HepG2 (cell line): ENCODE measurements around the gene RBFOX1. TPM values are rescaled to one million over a fixed set of nuclear protein-coding genes. Genes with fewer than 3 reads are reported as not detected.
A peak's percentile ranks its signal among the peaks of the same experiment; 100 is the strongest.

Source experiments
- ATAC-seq: fragments of 200-7000 bp; cut with Tn5 transposase; 3 replicates; pipeline ENCODE4 v1.9.1; 2020; ENCODE audit warnings: mild to moderate bottlenecking, moderate library complexity
- BruUV-seq: library from RNA; stranded (reverse); fragments of 400-500 nt; replicated peaks from 2 replicates; lab custom pipeline; 2021; lab: Mats Ljungman, UMichigan
- CTCF ChIA-PET: fragments of 300-600 bp; formaldehyde crosslinking; extraction: SDS; loops from one replicate; lab custom pipeline; 2021; ENCODE audit warnings: low total read pairs, inconsistent platforms, low intra/inter-chr PET ratio; lab: Yijun Ruan, JAX
- POLR2A ChIA-PET: fragments of 350-600 bp; sonication (Branson Sonifier 250); formaldehyde crosslinking; loops from one replicate; lab custom pipeline; 2020; ENCODE audit warnings: antibody characterized with exemption, inconsistent platforms; lab: Yijun Ruan, JAX
- DNase-seq: peaks from one replicate; pipeline ENCODE4 v3.0.0-alpha.2; 2015; ENCODE audit warnings: low spot score
- FAIRE-seq: peaks from 3 replicates; lab custom pipeline; 2011; peaks lifted over from hg19 to GRCh38; lab: Jason Lieb, UNC
- H2AFZ ChIP-seq: one replicate; pipeline ENCODE4 v1.6.1; 2011; ENCODE audit warnings: low read length, inconsistent platforms
- H3K27ac ChIP-seq: fragments of 300-600 bp; 3 replicates; pipeline ENCODE4 v1.8.0; 2011; ENCODE audit warnings: mixed run types, mild to moderate bottlenecking, mixed read lengths, low read length, inconsistent platforms; ENCODE audit not compliant: insufficient read depth; ENCODE audit errors: extremely low read length
- H3K27me3 ChIP-seq, 2 experiments: fragments of 200-600 bp in 1 of 2; 2 replicates in 1 of 2; 3 replicates in 1 of 2; pipeline versions ENCODE4 v1.6.0 to v1.8.0; 2011; ENCODE audit warnings: low read length in 2 of 2, mild to moderate bottlenecking in 2 of 2, moderate library complexity in 2 of 2, inconsistent platforms in 1 of 2; ENCODE audit not compliant: insufficient read depth in 2 of 2, control insufficient read depth in 1 of 2
- H3K36me3 ChIP-seq, 2 experiments: fragments of 200-600 bp in 1 of 2; replicated peaks in 1 of 2; 2 replicates in 1 of 2; 3 replicates in 1 of 2; pipeline versions ENCODE4 v1.5.1 to v1.8.0; 2011; ENCODE audit warnings: low read length in 2 of 2, inconsistent platforms in 1 of 2; ENCODE audit not compliant: insufficient read depth in 2 of 2, control insufficient read depth in 1 of 2
- H3K4me1 ChIP-seq: 2 replicates; pipeline ENCODE4 v1.5.1; 2012; ENCODE audit warnings: low read length, inconsistent platforms; ENCODE audit not compliant: insufficient read depth
- H3K4me2 ChIP-seq: 2 replicates; pipeline ENCODE4 v1.6.0; 2011; ENCODE audit warnings: low read depth, low read length, inconsistent platforms
- H3K4me3 ChIP-seq, 3 experiments: fragments of 200-600 bp in 1 of 3; sonication (generic), shearing (Covaris generic) in 1 of 3; replicated peaks in 1 of 3; 2 replicates each; pipeline ENCODE4 v1.5.1; 2011 to 2016; ENCODE audit warnings: low read length in 3 of 3, inconsistent platforms in 2 of 3, low read depth in 2 of 3, mild to moderate bottlenecking in 2 of 3, control low read depth in 1 of 3, mixed read lengths in 1 of 3; ENCODE audit not compliant: insufficient read depth in 1 of 3
- H3K79me2 ChIP-seq: one replicate; pipeline ENCODE4 v1.6.1; 2011; ENCODE audit warnings: low read length, inconsistent platforms; ENCODE audit not compliant: insufficient read depth
- H3K9ac ChIP-seq: 2 replicates; pipeline ENCODE4 v1.6.0; 2011; ENCODE audit warnings: mild to moderate bottlenecking, low read depth, low read length, inconsistent platforms; ENCODE audit not compliant: insufficient read depth
- H3K9me3 ChIP-seq: 2 replicates; pipeline ENCODE4 v1.5.1; 2012; ENCODE audit warnings: mild to moderate bottlenecking, low read length
- H4K20me1 ChIP-seq: 2 replicates; pipeline ENCODE4 v1.6.0; 2011; ENCODE audit warnings: inconsistent platforms, mild to moderate bottlenecking, low read length, moderate library complexity; ENCODE audit not compliant: insufficient read depth
- BHLHE40 ChIP-seq: IDR thresholded peaks from 2 replicates; pipeline ENCODE4 v1.6.1; 2011; ENCODE audit warnings: low read length, improper control_type of control experiment
- EP300 ChIP-seq, 3 experiments: sonication (generic) in 1 of 3; formaldehyde crosslinking in 1 of 3; IDR thresholded peaks; 2 replicates each; pipeline versions ENCODE4 v1.5.1 to v1.6.1; 2011 to 2020; ENCODE audit warnings: low read depth in 2 of 3, low read length in 2 of 3, borderline replicate concordance in 1 of 3, improper control_type of control experiment in 1 of 3, mild to moderate bottlenecking in 1 of 3, missing genetic modification reagents in 1 of 3, moderate library complexity in 1 of 3
- FOSL2 ChIP-seq: sonication (generic); formaldehyde crosslinking; IDR thresholded peaks from 2 replicates; pipeline ENCODE4 v1.4.0; 2020; ENCODE audit warnings: missing genetic modification reagents
- GABPB1 ChIP-seq: IDR thresholded peaks from 2 replicates; pipeline ENCODE4 v1.6.1; 2016; ENCODE audit warnings: mild to moderate bottlenecking, missing genetic modification reagents, moderate library complexity, missing compliant biosample characterization
- HNRNPL ChIP-seq: fragments of 200-400 bp; formaldehyde crosslinking; IDR thresholded peaks from 2 replicates; pipeline ENCODE4 v1.6.1; 2017; ENCODE audit warnings: mild to moderate bottlenecking, low read depth, low read length
- PRPF4 ChIP-seq: fragments of 200-400 bp; formaldehyde crosslinking; IDR thresholded peaks from 2 replicates; pipeline ENCODE4 v1.6.1; 2016; ENCODE audit warnings: low read length, low read depth; ENCODE audit not compliant: poor library complexity, severe bottlenecking
- SOX5 ChIP-seq: IDR thresholded peaks from 2 replicates; pipeline ENCODE4 v1.6.1; 2016; ENCODE audit warnings: borderline replicate concordance
- SRF ChIP-seq: IDR thresholded peaks from 2 replicates; pipeline ENCODE4 v1.6.1; 2011; ENCODE audit warnings: mild to moderate bottlenecking, low read depth, low read length, moderate library complexity
- SRY ChIP-seq: sonication (generic); formaldehyde crosslinking; IDR thresholded peaks from 2 replicates; pipeline ENCODE4 v1.8.0; 2022; ENCODE audit warnings: mild to moderate bottlenecking, missing genetic modification reagents
- ZC3H13 ChIP-seq: sonication (generic); formaldehyde crosslinking; IDR thresholded peaks from 2 replicates; pipeline ENCODE4 v1.8.1; 2023; ENCODE audit warnings: mild to moderate bottlenecking, missing genetic modification reagents, moderate library complexity
- ZNF296 ChIP-seq: sonication (generic); formaldehyde crosslinking; conservative IDR thresholded peaks from 2 replicates; pipeline ENCODE4 v1.5.0; 2020; ENCODE audit warnings: mild to moderate bottlenecking, missing genetic modification reagents
- WGBS: methylation state at CpG from one replicate; pipeline ENCODE4 v1.1.6; 2017; ENCODE audit warnings: low lambda C conversion rate; 5-methylcytosine and 5-hydroxymethylcytosine counted together
- in situ Hi-C: cut with HindIII; loops from 2 replicates; pipeline ENCODE4 v1.10.0; 2017; ENCODE audit warnings: low pct_unique_long_range_greater_than_20kb; ENCODE audit not compliant: extremely low pct_ligation_motif_present
- intact Hi-C: fragments of 100-400 bp; cut with micrococcal nuclease; formaldehyde crosslinking; loops from one replicate; pipeline ENCODE4 v1.10.0; 2022; ENCODE audit not compliant: unreplicated experiment
- polyA plus RNA-seq, 8 experiments: library from polyadenylated mRNA; depleted of rRNA in 3 of 8; stranded (reverse) in 7 of 8; unstranded in 1 of 8; fragments of >200 nt; fragmentation: Illumina TruSeq in 4 of 8; extraction: Trizol in 4 of 8; gene quantifications; 2 replicates each; pipeline versions ENCODE4 v1.2.1 to v1.2.3, GENCODE V29; 2011 to 2016; ENCODE audit warnings: low read depth in 4 of 8, missing spikeins in 1 of 8, mixed read lengths in 1 of 8; ENCODE audit not compliant: insufficient read depth in 1 of 8
- total RNA-seq, 5 experiments: library from RNA; depleted of rRNA; stranded (reverse); fragments of >200 nt; fragmentation: Illumina TruSeq; extraction: Trizol; gene quantifications; 2 replicates each; pipeline ENCODE4 v1.2.3, GENCODE V29; 2016; ENCODE audit warnings: low read depth in 1 of 5
- TF ChIP-seq, protein P1 (sequence below): sonication (generic); formaldehyde crosslinking; IDR thresholded peaks from 2 replicates; pipeline ENCODE4 v1.5.0; 2020; ENCODE audit warnings: mild to moderate bottlenecking, missing genetic modification reagents, moderate library complexity
- TF ChIP-seq, protein P2 (sequence below): sonication (generic); formaldehyde crosslinking; IDR thresholded peaks from 2 replicates; pipeline ENCODE4 v1.9.0; 2021; ENCODE audit warnings: missing genetic modification reagents, borderline replicate concordance
- TF ChIP-seq, protein P3 (sequence below), 2 experiments: fragments of 450-650 bp in 1 of 2; sonication (generic) in 1 of 2; formaldehyde crosslinking; IDR thresholded peaks; 2 replicates each; pipeline versions ENCODE4 v1.5.0 to v1.8.0; 2020 to 2022; ENCODE audit warnings: mild to moderate bottlenecking in 1 of 2, missing genetic modification reagents in 1 of 2

The RBFOX1 gene
- total and polyA plus RNA-seq, 2 of the 13 experiments (the other 11 are each of a cell fraction or from before 2014, with no cell fraction given), result not detected

DNA sequence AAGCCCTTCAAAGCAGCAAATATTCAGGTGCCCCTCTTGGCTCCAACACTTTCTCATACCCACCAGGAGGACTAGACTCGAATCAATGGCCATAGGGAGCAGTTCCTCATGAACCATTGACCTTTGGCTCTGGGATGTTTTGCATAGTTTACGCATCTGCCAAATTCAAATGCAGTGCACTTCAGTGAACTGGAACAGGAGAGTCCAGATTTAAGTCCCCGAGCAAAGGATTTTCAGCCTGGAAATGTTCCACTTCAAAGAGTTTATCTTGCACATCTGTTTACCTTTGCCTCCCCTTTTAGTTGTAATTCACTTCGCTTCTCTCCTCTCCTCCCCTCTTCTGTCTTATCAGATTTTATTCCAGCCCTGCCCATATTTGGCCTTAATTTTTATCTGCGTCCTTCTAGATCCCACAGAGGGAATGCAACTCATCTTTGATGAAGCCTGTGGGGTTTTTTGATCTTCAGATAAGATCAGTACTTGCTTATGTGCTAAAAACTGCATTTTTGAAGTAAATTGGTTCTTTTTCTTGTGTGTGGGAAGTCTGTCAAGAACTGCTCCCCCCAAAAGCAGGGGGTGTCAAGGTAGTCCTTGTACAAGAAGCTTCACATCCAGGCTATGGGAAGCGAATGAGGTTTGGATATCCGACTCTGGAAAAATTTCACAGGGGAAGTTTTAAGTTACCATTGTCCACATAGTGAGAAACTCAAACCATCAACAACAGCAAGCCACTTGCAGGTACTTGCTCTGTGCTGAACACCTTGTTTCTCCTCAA is 281.6 kb downstream of the RBFOX1 start:
- H3K36me3 ChIP-seq, result no peaks in the 10 kb centered on the region
- H3K27ac ChIP-seq, result no peak overlapping the region
- no peak overlapping the region for H3K9ac ChIP-seq
- no peak overlapping the region for H3K4me2 ChIP-seq
- WGBS, result 18% methylated on average over 7 of the region's 7 CpGs
- CTCF ChIA-PET, result no interaction called here
- POLR2A ChIA-PET, result no interaction called here
- intact Hi-C loops, result no loop called here
- TF ChIP-seq SRF (0 out of 2 replicates have a peak, but pooled peaks have one; percentile 41), GABPB1 (CRISPR knock-in tag) (no peak)
- H3K27me3 ChIP-seq, result no peaks in the 10 kb centered on the region
- no peak overlapping the region for H2AFZ ChIP-seq
- no peak overlapping the region for H3K4me3 ChIP-seq
- H3K4me1 ChIP-seq, result no peaks in the 10 kb centered on the region
- no TSS peak for BruUV-seq
- peak; percentile 25 for DNase-seq
- H4K20me1 ChIP-seq, result no peaks in the 10 kb centered on the region
- no peaks in the 10 kb centered on the region for H3K79me2 ChIP-seq
- FAIRE-seq, result no peak
- in situ Hi-C loops, result no loop called here
- ATAC-seq, result no peak
- H3K9me3 ChIP-seq, result peaks cover 19% of the 10 kb centered on the region

DNA sequence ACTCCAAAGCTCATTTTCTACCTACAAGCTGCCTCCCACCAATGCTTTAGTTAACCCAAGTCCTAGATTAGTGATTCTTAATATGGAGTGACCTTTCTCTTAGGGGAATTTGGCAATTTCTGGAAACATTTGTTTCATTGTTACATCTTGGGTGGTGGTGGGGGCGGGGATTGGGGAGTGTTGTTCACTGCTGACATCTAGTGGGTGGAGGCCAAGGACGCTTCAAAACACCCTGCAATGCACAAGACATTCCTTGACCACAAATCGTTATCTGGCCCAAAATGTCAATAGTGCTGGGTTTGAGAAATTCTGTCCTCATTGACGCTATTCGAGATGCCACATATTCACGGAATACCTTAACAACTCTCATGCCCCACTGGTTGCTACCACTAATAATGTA is 282.9 kb downstream of the RBFOX1 start:
- Histone ChIP-seq H3K27me3 (no peaks in the 10 kb centered on the region), H2AFZ (no peak overlapping the region), H3K4me3 (no peak overlapping the region), H3K9me3 (peaks cover 21% of the 10 kb centered on the region), H3K4me2 (no peak overlapping the region), H3K27ac (no peak overlapping the region), H3K4me1 (no peaks in the 10 kb centered on the region), H3K9ac (no peak overlapping the region), H3K79me2 (no peaks in the 10 kb centered on the region), H3K36me3 (no peaks in the 10 kb centered on the region), H4K20me1 (no peaks in the 10 kb centered on the region)
- ChIA-PET POLR2A (no interaction called here), CTCF (no interaction called here)
- in situ Hi-C loops, result no loop called here
- no peak for DNase-seq
- FAIRE-seq, result no peak
- BruUV-seq, result no TSS peak
- intact Hi-C loops, result no loop called here
- WGBS, result 10% methylated on average over 6 of the region's 6 CpGs
- ATAC-seq, result no peak
- TF ChIP-seq ZNF296, result no peak
- TF ChIP-seq PRPF4, result no peak
- TF ChIP-seq, protein P1, sequence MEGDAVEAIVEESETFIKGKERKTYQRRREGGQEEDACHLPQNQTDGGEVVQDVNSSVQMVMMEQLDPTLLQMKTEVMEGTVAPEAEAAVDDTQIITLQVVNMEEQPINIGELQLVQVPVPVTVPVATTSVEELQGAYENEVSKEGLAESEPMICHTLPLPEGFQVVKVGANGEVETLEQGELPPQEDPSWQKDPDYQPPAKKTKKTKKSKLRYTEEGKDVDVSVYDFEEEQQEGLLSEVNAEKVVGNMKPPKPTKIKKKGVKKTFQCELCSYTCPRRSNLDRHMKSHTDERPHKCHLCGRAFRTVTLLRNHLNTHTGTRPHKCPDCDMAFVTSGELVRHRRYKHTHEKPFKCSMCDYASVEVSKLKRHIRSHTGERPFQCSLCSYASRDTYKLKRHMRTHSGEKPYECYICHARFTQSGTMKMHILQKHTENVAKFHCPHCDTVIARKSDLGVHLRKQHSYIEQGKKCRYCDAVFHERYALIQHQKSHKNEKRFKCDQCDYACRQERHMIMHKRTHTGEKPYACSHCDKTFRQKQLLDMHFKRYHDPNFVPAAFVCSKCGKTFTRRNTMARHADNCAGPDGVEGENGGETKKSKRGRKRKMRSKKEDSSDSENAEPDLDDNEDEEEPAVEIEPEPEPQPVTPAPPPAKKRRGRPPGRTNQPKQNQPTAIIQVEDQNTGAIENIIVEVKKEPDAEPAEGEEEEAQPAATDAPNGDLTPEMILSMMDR (CRISPR knock-in tag), result 0 out of 2 replicates have a peak, but pooled peaks have one; percentile 25
- TF ChIP-seq EP300 (IDR thresholded peaks at IDR 0.05; ENCODE audit: low read depth in 2 of 2, low read length in 2 of 2), result no peak
- TF ChIP-seq EP300 (CRISPR knock-in tag; IDR thresholded peaks at IDR 0.05; ENCODE audit: borderline replicate concordance), result no peak
- TF ChIP-seq ZC3H13, result no peak
- TF ChIP-seq, protein P2, sequence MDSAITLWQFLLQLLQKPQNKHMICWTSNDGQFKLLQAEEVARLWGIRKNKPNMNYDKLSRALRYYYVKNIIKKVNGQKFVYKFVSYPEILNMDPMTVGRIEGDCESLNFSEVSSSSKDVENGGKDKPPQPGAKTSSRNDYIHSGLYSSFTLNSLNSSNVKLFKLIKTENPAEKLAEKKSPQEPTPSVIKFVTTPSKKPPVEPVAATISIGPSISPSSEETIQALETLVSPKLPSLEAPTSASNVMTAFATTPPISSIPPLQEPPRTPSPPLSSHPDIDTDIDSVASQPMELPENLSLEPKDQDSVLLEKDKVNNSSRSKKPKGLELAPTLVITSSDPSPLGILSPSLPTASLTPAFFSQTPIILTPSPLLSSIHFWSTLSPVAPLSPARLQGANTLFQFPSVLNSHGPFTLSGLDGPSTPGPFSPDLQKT (CRISPR knock-in tag), result no peak
- TF ChIP-seq, protein P3, sequence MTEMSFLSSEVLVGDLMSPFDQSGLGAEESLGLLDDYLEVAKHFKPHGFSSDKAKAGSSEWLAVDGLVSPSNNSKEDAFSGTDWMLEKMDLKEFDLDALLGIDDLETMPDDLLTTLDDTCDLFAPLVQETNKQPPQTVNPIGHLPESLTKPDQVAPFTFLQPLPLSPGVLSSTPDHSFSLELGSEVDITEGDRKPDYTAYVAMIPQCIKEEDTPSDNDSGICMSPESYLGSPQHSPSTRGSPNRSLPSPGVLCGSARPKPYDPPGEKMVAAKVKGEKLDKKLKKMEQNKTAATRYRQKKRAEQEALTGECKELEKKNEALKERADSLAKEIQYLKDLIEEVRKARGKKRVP (CRISPR knock-in tag; IDR thresholded peaks at IDR 0.05), result no peak
- no peak for TF ChIP-seq SRY
- no peak for TF ChIP-seq SOX5
- TF ChIP-seq FOSL2, result no peak
- no peak for TF ChIP-seq BHLHE40
- no peak for TF ChIP-seq HNRNPL
